OCI-LY1 (cell line): ENCODE results near the gene AMPH.

Source experiments
- CTCF ChIP-seq: fragments of 200-600 bp; sonication (generic), shearing (Covaris generic); IDR thresholded peaks from 2 replicates; pipeline ENCODE4 v1.5.1; 2017; ENCODE audit warnings: mild to moderate bottlenecking, antibody characterized with exemption, low read length, moderate library complexity, mixed read lengths
- EZH2 ChIP-seq: fragments of 200-600 bp; sonication (generic), shearing (Covaris generic); IDR thresholded peaks from 2 replicates; pipeline ENCODE4 v1.8.0; 2017; ENCODE audit warnings: borderline replicate concordance, mixed run types, mild to moderate bottlenecking, antibody characterized with exemption, low read length, moderate library complexity, mixed read lengths

GRCh38 chr7:38554586-38554985 lies 76.6 kb downstream of the AMPH start:
- no peak for TF ChIP-seq EZH2
- TF ChIP-seq CTCF = no peak
